ENCODE results near the gene ARID2.

Gene ARID2

DNA sequence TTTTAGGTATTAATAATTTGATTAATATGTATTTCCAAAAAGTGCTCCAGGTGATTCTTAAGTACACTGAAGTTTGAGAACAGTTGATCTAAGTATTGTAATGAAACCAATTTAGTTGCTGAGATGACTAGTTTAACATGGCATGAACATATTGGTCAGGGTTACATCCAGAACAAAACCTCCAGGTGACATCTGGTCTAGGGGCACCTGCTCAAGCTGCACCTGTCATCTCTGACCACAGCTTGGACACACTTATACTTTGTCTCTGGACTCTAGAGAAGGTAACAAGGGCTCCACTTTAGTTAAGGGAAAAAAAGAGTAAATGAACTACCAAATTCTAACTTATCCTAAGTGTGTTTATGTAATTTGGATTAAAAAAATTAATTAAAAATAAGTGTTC lies 8.1 kb downstream of the ARID2 start:
- Mint-ChIP-seq H3K36me3 (ENCODE audit: low read depth) (peaks cover 82% of the 10 kb centered on the region), H3K4me1 (peaks cover 14% of the 10 kb centered on the region), H3K9me3 (peaks cover 40% of the 10 kb centered on the region), H3K4me3 (no peak overlapping the region), H3K27ac (no peak overlapping the region), H3K27me3 (ENCODE audit: low read depth) (no peaks in the 10 kb centered on the region)
- TF ChIP-seq, protein P1, sequence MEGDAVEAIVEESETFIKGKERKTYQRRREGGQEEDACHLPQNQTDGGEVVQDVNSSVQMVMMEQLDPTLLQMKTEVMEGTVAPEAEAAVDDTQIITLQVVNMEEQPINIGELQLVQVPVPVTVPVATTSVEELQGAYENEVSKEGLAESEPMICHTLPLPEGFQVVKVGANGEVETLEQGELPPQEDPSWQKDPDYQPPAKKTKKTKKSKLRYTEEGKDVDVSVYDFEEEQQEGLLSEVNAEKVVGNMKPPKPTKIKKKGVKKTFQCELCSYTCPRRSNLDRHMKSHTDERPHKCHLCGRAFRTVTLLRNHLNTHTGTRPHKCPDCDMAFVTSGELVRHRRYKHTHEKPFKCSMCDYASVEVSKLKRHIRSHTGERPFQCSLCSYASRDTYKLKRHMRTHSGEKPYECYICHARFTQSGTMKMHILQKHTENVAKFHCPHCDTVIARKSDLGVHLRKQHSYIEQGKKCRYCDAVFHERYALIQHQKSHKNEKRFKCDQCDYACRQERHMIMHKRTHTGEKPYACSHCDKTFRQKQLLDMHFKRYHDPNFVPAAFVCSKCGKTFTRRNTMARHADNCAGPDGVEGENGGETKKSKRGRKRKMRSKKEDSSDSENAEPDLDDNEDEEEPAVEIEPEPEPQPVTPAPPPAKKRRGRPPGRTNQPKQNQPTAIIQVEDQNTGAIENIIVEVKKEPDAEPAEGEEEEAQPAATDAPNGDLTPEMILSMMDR (IDR thresholded peaks at IDR 0.05; ENCODE audit: unreplicated experiment in 3 of 3), result no peak

DNA sequence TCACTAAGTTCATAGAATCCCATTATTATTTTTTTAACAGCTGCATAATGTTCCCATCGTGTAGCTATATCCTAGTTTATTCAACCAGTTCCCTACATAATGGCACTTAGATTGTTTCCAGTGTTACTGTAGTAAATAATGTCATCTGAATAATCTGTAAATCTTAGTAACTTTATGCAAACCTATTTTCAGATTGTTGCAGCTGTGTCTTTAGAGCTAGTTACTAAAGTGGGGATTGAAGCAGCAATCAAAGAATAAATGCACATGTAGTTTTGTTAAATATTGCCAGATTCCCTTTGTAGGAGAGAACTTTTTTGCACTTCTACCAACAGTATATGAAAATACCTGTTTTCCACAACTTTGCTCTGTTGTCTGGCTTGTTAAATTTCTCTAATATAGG lies 13.1 kb downstream of the ARID2 start:
- Mint-ChIP-seq H3K27ac (no peak overlapping the region), H3K27me3 (ENCODE audit: low read depth) (no peaks in the 10 kb centered on the region), H3K4me1 (no peaks in the 10 kb centered on the region), H3K9me3 (peaks cover 34% of the 10 kb centered on the region), H3K4me3 (no peak overlapping the region), H3K36me3 (ENCODE audit: low read depth) (peaks cover 88% of the 10 kb centered on the region)
- TF ChIP-seq, protein P1 (IDR thresholded peaks at IDR 0.05; ENCODE audit: unreplicated experiment in 3 of 3), result no peak

- H3K4me1 Mint-ChIP-seq, result no peaks in the 10 kb centered on the region
- TF ChIP-seq, protein P1 (IDR thresholded peaks at IDR 0.05; ENCODE audit: unreplicated experiment in 3 of 3), result no peak
- peaks cover 88% of the 10 kb centered on the region for H3K36me3 Mint-ChIP-seq (ENCODE audit: low read depth)
Measured at GRCh38 chr12:45743247-45743646, 13.7 kb downstream of the ARID2 start.

GRCh38 chr12:45745861-45746277 lies 16.4 kb downstream of the ARID2 start:
- peaks cover 24% of the 10 kb centered on the region for H3K9me3 Mint-ChIP-seq
- H3K27me3 Mint-ChIP-seq (ENCODE audit: low read depth), result no peaks in the 10 kb centered on the region
- no peak overlapping the region for H3K27ac Mint-ChIP-seq
- H3K4me3 Mint-ChIP-seq, result no peak overlapping the region
- H3K4me1 Mint-ChIP-seq, result no peaks in the 10 kb centered on the region
- TF ChIP-seq, protein P1 (IDR thresholded peaks at IDR 0.05; ENCODE audit: unreplicated experiment in 3 of 3), result peak in 2 of 3 experiments; percentile 28 to 44
- H3K36me3 Mint-ChIP-seq (ENCODE audit: low read depth), result peaks cover 86% of the 10 kb centered on the region

More at GRCh38 chr12:45743247-45743646, 13.7 kb downstream of the ARID2 start:
- H3K9me3 Mint-ChIP-seq, result peaks cover 32% of the 10 kb centered on the region
- H3K4me3 Mint-ChIP-seq, result no peak overlapping the region
- H3K27me3 Mint-ChIP-seq (ENCODE audit: low read depth), result no peaks in the 10 kb centered on the region
- no peak overlapping the region for H3K27ac Mint-ChIP-seq

DNA sequence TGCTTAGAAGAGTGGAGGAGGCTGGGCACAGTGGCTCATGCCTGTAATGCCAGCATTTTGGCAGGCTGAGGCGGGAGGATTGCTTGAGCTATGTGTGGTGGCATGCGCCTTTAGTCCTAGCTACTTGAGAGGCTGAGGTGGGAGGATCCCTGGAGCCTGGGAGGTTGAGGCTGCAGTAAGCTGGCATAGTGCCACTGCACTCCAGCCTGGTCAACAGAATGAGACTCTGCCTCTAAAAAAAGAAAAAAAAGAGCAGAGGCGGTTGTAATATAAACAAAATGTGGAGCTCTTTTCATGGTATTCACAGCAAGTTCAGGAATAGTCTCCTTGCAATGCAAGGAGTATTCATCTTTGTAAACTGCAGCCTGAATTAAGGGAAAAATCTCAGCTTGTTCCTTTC lies 27.2 kb downstream of the ARID2 start:
- TF ChIP-seq, protein P1 (IDR thresholded peaks at IDR 0.05; ENCODE audit: unreplicated experiment in 3 of 3), result no peak
- Mint-ChIP-seq H3K4me1 (peaks cover 10% of the 10 kb centered on the region), H3K9me3 (no peaks in the 10 kb centered on the region), H3K27ac (no peak overlapping the region), H3K27me3 (ENCODE audit: low read depth) (no peaks in the 10 kb centered on the region), H3K36me3 (ENCODE audit: low read depth) (peaks cover 38% of the 10 kb centered on the region), H3K4me3 (no peak overlapping the region)

GRCh38 chr12:45757172-45757571 lies 27.7 kb downstream of the ARID2 start:
- TF ChIP-seq, protein P1 (IDR thresholded peaks at IDR 0.05; ENCODE audit: unreplicated experiment in 3 of 3), result no peak
- peaks cover 12% of the 10 kb centered on the region for H3K4me1 Mint-ChIP-seq
- no peaks in the 10 kb centered on the region for H3K9me3 Mint-ChIP-seq
- H3K36me3 Mint-ChIP-seq (ENCODE audit: low read depth), result peaks cover 36% of the 10 kb centered on the region
- peak overlapping the region in 1 of 3 experiments; percentile 0 for H3K27ac Mint-ChIP-seq
- H3K27me3 Mint-ChIP-seq (ENCODE audit: low read depth), result no peaks in the 10 kb centered on the region
- no peak overlapping the region for H3K4me3 Mint-ChIP-seq

Measured in nephron (organoid).